HepG2 (cell line): Measurements from ENCODE around the gene JPT2. TPM values are rescaled to one million over a fixed set of nuclear protein-coding genes. Genes with fewer than 3 reads are reported as not detected.

Experiments used
- ATAC-seq: fragments of 200-7000 bp; cut with Tn5 transposase; 3 replicates; pipeline ENCODE4 v1.9.1; 2020; ENCODE audit warnings: mild to moderate bottlenecking, moderate library complexity
- BruUV-seq: library from RNA; stranded (reverse); fragments of 400-500 nt; replicated peaks from 2 replicates; lab custom pipeline; 2021; lab: Mats Ljungman, UMichigan
- CTCF ChIA-PET: fragments of 300-600 bp; formaldehyde crosslinking; extraction: SDS; loops from one replicate; lab custom pipeline; 2021; ENCODE audit warnings: low total read pairs, inconsistent platforms, low intra/inter-chr PET ratio; lab: Yijun Ruan, JAX
- POLR2A ChIA-PET: fragments of 350-600 bp; sonication (Branson Sonifier 250); formaldehyde crosslinking; loops from one replicate; lab custom pipeline; 2020; ENCODE audit warnings: antibody characterized with exemption, inconsistent platforms; lab: Yijun Ruan, JAX
- DNase-seq: peaks from one replicate; pipeline ENCODE4 v3.0.0-alpha.2; 2015; ENCODE audit warnings: low spot score
- FAIRE-seq: peaks from 3 replicates; lab custom pipeline; 2011; peaks lifted over from hg19 to GRCh38; lab: Jason Lieb, UNC
- H2AFZ ChIP-seq: one replicate; pipeline ENCODE4 v1.6.1; 2011; ENCODE audit warnings: low read length, inconsistent platforms
- H3K27ac ChIP-seq: fragments of 300-600 bp; 3 replicates; pipeline ENCODE4 v1.8.0; 2011; ENCODE audit warnings: mixed run types, mild to moderate bottlenecking, mixed read lengths, low read length, inconsistent platforms; ENCODE audit not compliant: insufficient read depth; ENCODE audit errors: extremely low read length
- H3K27me3 ChIP-seq, 2 experiments: fragments of 200-600 bp in 1 of 2; 2 replicates in 1 of 2; 3 replicates in 1 of 2; pipeline versions ENCODE4 v1.6.0 to v1.8.0; 2011; ENCODE audit warnings: low read length in 2 of 2, mild to moderate bottlenecking in 2 of 2, moderate library complexity in 2 of 2, inconsistent platforms in 1 of 2; ENCODE audit not compliant: insufficient read depth in 2 of 2, control insufficient read depth in 1 of 2
- H3K36me3 ChIP-seq, 2 experiments: fragments of 200-600 bp in 1 of 2; replicated peaks in 1 of 2; 2 replicates in 1 of 2; 3 replicates in 1 of 2; pipeline versions ENCODE4 v1.5.1 to v1.8.0; 2011; ENCODE audit warnings: low read length in 2 of 2, inconsistent platforms in 1 of 2; ENCODE audit not compliant: insufficient read depth in 2 of 2, control insufficient read depth in 1 of 2
- H3K4me1 ChIP-seq: 2 replicates; pipeline ENCODE4 v1.5.1; 2012; ENCODE audit warnings: low read length, inconsistent platforms; ENCODE audit not compliant: insufficient read depth
- H3K4me2 ChIP-seq: 2 replicates; pipeline ENCODE4 v1.6.0; 2011; ENCODE audit warnings: low read depth, low read length, inconsistent platforms
- H3K4me3 ChIP-seq, 3 experiments: fragments of 200-600 bp in 1 of 3; sonication (generic), shearing (Covaris generic) in 1 of 3; replicated peaks in 1 of 3; 2 replicates each; pipeline ENCODE4 v1.5.1; 2011 to 2016; ENCODE audit warnings: low read length in 3 of 3, inconsistent platforms in 2 of 3, low read depth in 2 of 3, mild to moderate bottlenecking in 2 of 3, control low read depth in 1 of 3, mixed read lengths in 1 of 3; ENCODE audit not compliant: insufficient read depth in 1 of 3
- H3K79me2 ChIP-seq: one replicate; pipeline ENCODE4 v1.6.1; 2011; ENCODE audit warnings: low read length, inconsistent platforms; ENCODE audit not compliant: insufficient read depth
- H3K9ac ChIP-seq: 2 replicates; pipeline ENCODE4 v1.6.0; 2011; ENCODE audit warnings: mild to moderate bottlenecking, low read depth, low read length, inconsistent platforms; ENCODE audit not compliant: insufficient read depth
- H3K9me3 ChIP-seq: 2 replicates; pipeline ENCODE4 v1.5.1; 2012; ENCODE audit warnings: mild to moderate bottlenecking, low read length
- H4K20me1 ChIP-seq: 2 replicates; pipeline ENCODE4 v1.6.0; 2011; ENCODE audit warnings: inconsistent platforms, mild to moderate bottlenecking, low read length, moderate library complexity; ENCODE audit not compliant: insufficient read depth
- CEBPB ChIP-seq: IDR thresholded peaks from 2 replicates; pipeline ENCODE4 v1.6.1; 2011; ENCODE audit warnings: low read depth, low read length, improper control_type of control experiment, borderline replicate concordance
- FOXC1 ChIP-seq: sonication (generic); formaldehyde crosslinking; IDR thresholded peaks from 2 replicates; pipeline ENCODE4 v1.8.0; 2022; ENCODE audit warnings: mild to moderate bottlenecking, missing genetic modification reagents, borderline replicate concordance
- HNRNPL ChIP-seq: fragments of 200-400 bp; formaldehyde crosslinking; IDR thresholded peaks from 2 replicates; pipeline ENCODE4 v1.6.1; 2017; ENCODE audit warnings: mild to moderate bottlenecking, low read depth, low read length
- KDM3A ChIP-seq: IDR thresholded peaks from 2 replicates; pipeline ENCODE4 v1.6.1; 2018; ENCODE audit warnings: low read depth, missing compliant biosample characterization
- REXO4 ChIP-seq: sonication (generic); formaldehyde crosslinking; IDR thresholded peaks from 2 replicates; pipeline ENCODE4 v1.8.0; 2022; ENCODE audit warnings: missing genetic modification reagents, mild to moderate bottlenecking, borderline replicate concordance
- SRSF4 ChIP-seq: fragments of 200-400 bp; formaldehyde crosslinking; IDR thresholded peaks from one replicate; pipeline ENCODE4 v1.6.1; 2018; ENCODE audit warnings: mild to moderate bottlenecking, low read depth, low read length, moderate library complexity; ENCODE audit not compliant: poor library complexity, severe bottlenecking
- TAF1 ChIP-seq: sonication (generic); formaldehyde crosslinking; IDR thresholded peaks from 2 replicates; pipeline ENCODE4 v1.4.0; 2020; ENCODE audit warnings: missing genetic modification reagents
- TGIF2 ChIP-seq: IDR thresholded peaks from 2 replicates; pipeline ENCODE4 v1.6.1; 2016; ENCODE audit warnings: control low read depth, missing compliant biosample characterization
- ZNF484 ChIP-seq: sonication (generic); formaldehyde crosslinking; IDR thresholded peaks from 2 replicates; pipeline ENCODE4 v1.5.1; 2020; ENCODE audit warnings: mild to moderate bottlenecking, low read depth, missing genetic modification reagents, borderline replicate concordance
- ZNF564 ChIP-seq: sonication (generic); formaldehyde crosslinking; IDR thresholded peaks from 2 replicates; pipeline ENCODE4 v1.8.1; 2023; ENCODE audit warnings: mild to moderate bottlenecking, missing genetic modification reagents
- WGBS: methylation state at CpG from one replicate; pipeline ENCODE4 v1.1.6; 2017; ENCODE audit warnings: low lambda C conversion rate; 5-methylcytosine and 5-hydroxymethylcytosine counted together
- in situ Hi-C: cut with HindIII; loops from 2 replicates; pipeline ENCODE4 v1.10.0; 2017; ENCODE audit warnings: low pct_unique_long_range_greater_than_20kb; ENCODE audit not compliant: extremely low pct_ligation_motif_present
- intact Hi-C: fragments of 100-400 bp; cut with micrococcal nuclease; formaldehyde crosslinking; loops from one replicate; pipeline ENCODE4 v1.10.0; 2022; ENCODE audit not compliant: unreplicated experiment
- polyA plus RNA-seq, 8 experiments: library from polyadenylated mRNA; depleted of rRNA in 3 of 8; stranded (reverse) in 7 of 8; unstranded in 1 of 8; fragments of >200 nt; fragmentation: Illumina TruSeq in 4 of 8; extraction: Trizol in 4 of 8; gene quantifications; 2 replicates each; pipeline versions ENCODE4 v1.2.1 to v1.2.3, GENCODE V29; 2011 to 2016; ENCODE audit warnings: low read depth in 4 of 8, missing spikeins in 1 of 8, mixed read lengths in 1 of 8; ENCODE audit not compliant: insufficient read depth in 1 of 8
- total RNA-seq, 5 experiments: library from RNA; depleted of rRNA; stranded (reverse); fragments of >200 nt; fragmentation: Illumina TruSeq; extraction: Trizol; gene quantifications; 2 replicates each; pipeline ENCODE4 v1.2.3, GENCODE V29; 2016; ENCODE audit warnings: low read depth in 1 of 5
- TF ChIP-seq, protein P1 (sequence below): sonication (generic); formaldehyde crosslinking; IDR thresholded peaks from 2 replicates; pipeline ENCODE4 v1.5.1; 2020; ENCODE audit warnings: missing genetic modification reagents, mild to moderate bottlenecking, borderline replicate concordance
- TF ChIP-seq, protein P2 (sequence below): sonication (generic); formaldehyde crosslinking; IDR thresholded peaks from 2 replicates; pipeline ENCODE4 v1.4.0; 2020; ENCODE audit warnings: missing genetic modification reagents, mild to moderate bottlenecking, borderline replicate concordance
- TF ChIP-seq, protein P3 (sequence below), 2 experiments: sonication (generic) in 1 of 2; formaldehyde crosslinking in 1 of 2; IDR thresholded peaks; 2 replicates each; pipeline versions ENCODE4 v1.5.1 to v1.6.1; 2011 to 2020; ENCODE audit warnings: borderline replicate concordance in 1 of 2, low read depth in 1 of 2, low read length in 1 of 2, mild to moderate bottlenecking in 1 of 2, missing genetic modification reagents in 1 of 2, moderate library complexity in 1 of 2

JPT2 gene
- total and polyA plus RNA-seq, 2 of the 13 experiments (the other 11 are each of a cell fraction or from before 2014, with no cell fraction given) = 53.5 to 89.4 TPM

- BruUV-seq = no TSS peak
- no peak for FAIRE-seq
- in situ Hi-C loops = no loop called here
- TF ChIP-seq HNRNPL (no peak), REXO4 (CRISPR knock-in tag) (no peak), FOXC1 (CRISPR knock-in tag) (no peak), TAF1 (CRISPR knock-in tag) (no peak), TGIF2 (no peak), ZNF564 (CRISPR knock-in tag) (no peak), KDM3A (no peak), SRSF4 (no peak), ZNF484 (CRISPR knock-in tag) (no peak), CEBPB (no peak)
- TF ChIP-seq, protein P1, sequence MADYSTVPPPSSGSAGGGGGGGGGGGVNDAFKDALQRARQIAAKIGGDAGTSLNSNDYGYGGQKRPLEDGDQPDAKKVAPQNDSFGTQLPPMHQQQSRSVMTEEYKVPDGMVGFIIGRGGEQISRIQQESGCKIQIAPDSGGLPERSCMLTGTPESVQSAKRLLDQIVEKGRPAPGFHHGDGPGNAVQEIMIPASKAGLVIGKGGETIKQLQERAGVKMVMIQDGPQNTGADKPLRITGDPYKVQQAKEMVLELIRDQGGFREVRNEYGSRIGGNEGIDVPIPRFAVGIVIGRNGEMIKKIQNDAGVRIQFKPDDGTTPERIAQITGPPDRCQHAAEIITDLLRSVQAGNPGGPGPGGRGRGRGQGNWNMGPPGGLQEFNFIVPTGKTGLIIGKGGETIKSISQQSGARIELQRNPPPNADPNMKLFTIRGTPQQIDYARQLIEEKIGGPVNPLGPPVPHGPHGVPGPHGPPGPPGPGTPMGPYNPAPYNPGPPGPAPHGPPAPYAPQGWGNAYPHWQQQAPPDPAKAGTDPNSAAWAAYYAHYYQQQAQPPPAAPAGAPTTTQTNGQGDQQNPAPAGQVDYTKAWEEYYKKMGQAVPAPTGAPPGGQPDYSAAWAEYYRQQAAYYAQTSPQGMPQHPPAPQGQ (CRISPR knock-in tag) = no peak
- TF ChIP-seq, protein P2, sequence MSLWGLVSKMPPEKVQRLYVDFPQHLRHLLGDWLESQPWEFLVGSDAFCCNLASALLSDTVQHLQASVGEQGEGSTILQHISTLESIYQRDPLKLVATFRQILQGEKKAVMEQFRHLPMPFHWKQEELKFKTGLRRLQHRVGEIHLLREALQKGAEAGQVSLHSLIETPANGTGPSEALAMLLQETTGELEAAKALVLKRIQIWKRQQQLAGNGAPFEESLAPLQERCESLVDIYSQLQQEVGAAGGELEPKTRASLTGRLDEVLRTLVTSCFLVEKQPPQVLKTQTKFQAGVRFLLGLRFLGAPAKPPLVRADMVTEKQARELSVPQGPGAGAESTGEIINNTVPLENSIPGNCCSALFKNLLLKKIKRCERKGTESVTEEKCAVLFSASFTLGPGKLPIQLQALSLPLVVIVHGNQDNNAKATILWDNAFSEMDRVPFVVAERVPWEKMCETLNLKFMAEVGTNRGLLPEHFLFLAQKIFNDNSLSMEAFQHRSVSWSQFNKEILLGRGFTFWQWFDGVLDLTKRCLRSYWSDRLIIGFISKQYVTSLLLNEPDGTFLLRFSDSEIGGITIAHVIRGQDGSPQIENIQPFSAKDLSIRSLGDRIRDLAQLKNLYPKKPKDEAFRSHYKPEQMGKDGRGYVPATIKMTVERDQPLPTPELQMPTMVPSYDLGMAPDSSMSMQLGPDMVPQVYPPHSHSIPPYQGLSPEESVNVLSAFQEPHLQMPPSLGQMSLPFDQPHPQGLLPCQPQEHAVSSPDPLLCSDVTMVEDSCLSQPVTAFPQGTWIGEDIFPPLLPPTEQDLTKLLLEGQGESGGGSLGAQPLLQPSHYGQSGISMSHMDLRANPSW = no peak
- TF ChIP-seq, protein P3, sequence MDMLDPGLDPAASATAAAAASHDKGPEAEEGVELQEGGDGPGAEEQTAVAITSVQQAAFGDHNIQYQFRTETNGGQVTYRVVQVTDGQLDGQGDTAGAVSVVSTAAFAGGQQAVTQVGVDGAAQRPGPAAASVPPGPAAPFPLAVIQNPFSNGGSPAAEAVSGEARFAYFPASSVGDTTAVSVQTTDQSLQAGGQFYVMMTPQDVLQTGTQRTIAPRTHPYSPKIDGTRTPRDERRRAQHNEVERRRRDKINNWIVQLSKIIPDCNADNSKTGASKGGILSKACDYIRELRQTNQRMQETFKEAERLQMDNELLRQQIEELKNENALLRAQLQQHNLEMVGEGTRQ (IDR thresholded peaks at IDR 0.05; ENCODE audit: low read depth, low read length) = no peak
- TF ChIP-seq, protein P3 (CRISPR knock-in tag; IDR thresholded peaks at IDR 0.05; ENCODE audit: borderline replicate concordance) = no peak
Observed at GRCh38 chr16:1642148-1642547, 35.9 kb upstream of the JPT2 start.

More at GRCh38 chr16:1642148-1642547, 35.9 kb upstream of the JPT2 start:
- H3K4me2 ChIP-seq = no peak overlapping the region
- no peak overlapping the region for H2AFZ ChIP-seq
- intact Hi-C loops = no loop called here
- no peak overlapping the region for H3K4me3 ChIP-seq
- H4K20me1 ChIP-seq = no peaks in the 10 kb centered on the region
- H3K4me1 ChIP-seq = peaks cover 11% of the 10 kb centered on the region
- ATAC-seq (no peak), DNase-seq (no peak)
- 100% methylated on average over 3 of the region's 5 CpGs for WGBS
- H3K27ac ChIP-seq = no peak overlapping the region
- ChIA-PET CTCF (no interaction called here), POLR2A (no interaction called here)
- no peaks in the 10 kb centered on the region for H3K9me3 ChIP-seq
- no peaks in the 10 kb centered on the region for H3K79me2 ChIP-seq
- H3K9ac ChIP-seq = no peak overlapping the region
- no peaks in the 10 kb centered on the region for H3K27me3 ChIP-seq
- peaks cover 32 to 79% of the 10 kb centered on the region in 2 experiments; a peak in 4 of 5 replicates for H3K36me3 ChIP-seq
